ENCODE data around the gene ZDHHC7. TPM values are rescaled to one million over a fixed set of nuclear protein-coding genes. Genes with fewer than 3 reads are reported as not detected.

The ZDHHC7 gene, protein sequence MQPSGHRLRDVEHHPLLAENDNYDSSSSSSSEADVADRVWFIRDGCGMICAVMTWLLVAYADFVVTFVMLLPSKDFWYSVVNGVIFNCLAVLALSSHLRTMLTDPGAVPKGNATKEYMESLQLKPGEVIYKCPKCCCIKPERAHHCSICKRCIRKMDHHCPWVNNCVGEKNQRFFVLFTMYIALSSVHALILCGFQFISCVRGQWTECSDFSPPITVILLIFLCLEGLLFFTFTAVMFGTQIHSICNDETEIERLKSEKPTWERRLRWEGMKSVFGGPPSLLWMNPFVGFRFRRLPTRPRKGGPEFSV
- 10 to 100 TPM; 39.8 to 44.6 TPM for total RNA-seq
- polyA plus RNA-seq (2013, experiment 1 of 2) = 37.9 TPM
- polyA plus RNA-seq (2013, experiment 2 of 2) = 43.2 TPM
- 34.0 to 88.6 (median 61.1) reads per million in 172 experiments for total RNA-seq

DNA sequence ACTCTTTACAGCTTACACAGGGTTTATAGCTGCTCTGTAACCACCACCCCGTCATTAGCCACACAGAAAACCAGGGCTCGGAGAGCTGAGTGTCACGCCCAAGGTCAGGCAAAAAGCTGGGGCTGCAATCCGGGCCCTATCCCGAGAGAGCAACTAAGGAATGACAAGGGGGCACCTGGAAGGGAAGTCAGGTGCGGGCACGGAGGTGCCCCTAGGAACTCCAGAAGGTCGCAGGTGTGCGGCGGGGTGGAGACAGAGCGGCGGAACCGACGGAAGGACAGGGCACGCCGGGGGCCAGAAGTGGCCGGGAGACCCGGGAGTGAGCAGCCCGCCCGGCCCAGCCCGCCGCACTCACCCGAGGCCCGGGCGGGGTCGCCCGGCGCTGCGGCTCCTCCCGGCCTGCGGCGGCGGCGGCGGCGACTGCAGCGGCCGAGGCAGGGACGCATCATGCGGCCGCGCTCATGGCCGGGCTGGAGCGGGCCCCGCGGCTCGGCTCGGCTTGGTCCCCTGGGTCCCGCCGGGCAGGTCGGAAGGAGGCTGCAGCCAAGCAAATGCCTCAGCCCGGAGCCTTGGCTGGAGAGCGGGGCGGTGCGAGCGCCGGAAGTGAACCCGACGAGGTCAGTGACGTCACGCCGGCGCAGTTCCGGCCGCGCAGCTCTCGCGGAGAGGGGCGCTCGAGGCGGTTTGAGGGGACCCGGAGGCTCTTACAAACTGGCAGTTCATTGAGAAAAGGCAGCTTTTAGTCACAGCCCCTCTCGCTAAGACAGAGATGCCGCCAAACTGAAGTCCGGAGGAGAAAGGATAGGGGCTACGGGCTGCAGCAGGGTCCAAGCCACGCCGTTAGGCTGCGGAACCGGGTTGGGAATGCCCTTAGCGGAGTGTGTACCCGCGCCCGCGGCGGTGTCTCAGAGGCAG, at the start of gene ZDHHC7:
Gene ZDHHC7 (minus strand): TSS at position 605 of the 915 bp plus-strand sequence. CDS start 20,917 bp downstream, outside the sequence.
- intact Hi-C loops (cut with DNase I, micrococcal nuclease) = loop anchor here (1.0 to 10.0 kb wide), 8 partner anchors 15 to 896 kb away; partner anchors contain the start of genes COX4I1 (in 1 of the 2), EMC8 (in 1 of the 2) and MBTPS1 (in 1 of the 2)
- H3K27ac Mint-ChIP-seq = peak within 1 kb of the TSS; percentile 96
- no peaks in the 10 kb centered on the region for H3K9me3 ChIP-seq (ENCODE audit: control insufficient read depth in 1 of 2, insufficient read depth in 1 of 2, low read length in 2 of 2)
- peak within 1 kb of the TSS; percentile 98 for H3K4me3 ChIP-seq (ENCODE audit: low read length)
- H3K27ac ChIP-seq (ENCODE audit: low read depth in 1 of 2, low read length in 2 of 2) = peak within 1 kb of the TSS; percentile 94 to 98
- no peaks in the 10 kb centered on the region for H3K27me3 Mint-ChIP-seq
- ATAC-seq (ENCODE audit: poor library complexity) (peak; percentile 93), DNase-seq (peak; percentile 75 to 95 (median 80))
- peak within 1 kb of the TSS; percentile 99 for H3K4me3 Mint-ChIP-seq
- H3K27me3 ChIP-seq (ENCODE audit: control insufficient read depth in 1 of 2, insufficient read depth in 2 of 2, low read length in 2 of 2) = no peaks in the 10 kb centered on the region
- peaks cover 29% of the 10 kb centered on the region for H3K36me3 Mint-ChIP-seq (ENCODE audit: low read depth)
- no peaks in the 10 kb centered on the region for H3K9me3 Mint-ChIP-seq
- ChIA-PET CTCF (interaction anchor here (0.7 to 4.0 kb wide), 8 partner anchors 11 to 824 kb away, joined by 3 to 37 read pairs (median 4); partner anchors contain the start of genes KIAA0513 and TAF1C), POLR2A (interaction anchor here (1.1 to 2.8 kb wide), 9 partner anchors 16 to 93 kb away, joined by 3 to 23 read pairs (median 8); partner anchors contain the start of gene KIAA0513)
- TF ChIP-seq, protein P1, sequence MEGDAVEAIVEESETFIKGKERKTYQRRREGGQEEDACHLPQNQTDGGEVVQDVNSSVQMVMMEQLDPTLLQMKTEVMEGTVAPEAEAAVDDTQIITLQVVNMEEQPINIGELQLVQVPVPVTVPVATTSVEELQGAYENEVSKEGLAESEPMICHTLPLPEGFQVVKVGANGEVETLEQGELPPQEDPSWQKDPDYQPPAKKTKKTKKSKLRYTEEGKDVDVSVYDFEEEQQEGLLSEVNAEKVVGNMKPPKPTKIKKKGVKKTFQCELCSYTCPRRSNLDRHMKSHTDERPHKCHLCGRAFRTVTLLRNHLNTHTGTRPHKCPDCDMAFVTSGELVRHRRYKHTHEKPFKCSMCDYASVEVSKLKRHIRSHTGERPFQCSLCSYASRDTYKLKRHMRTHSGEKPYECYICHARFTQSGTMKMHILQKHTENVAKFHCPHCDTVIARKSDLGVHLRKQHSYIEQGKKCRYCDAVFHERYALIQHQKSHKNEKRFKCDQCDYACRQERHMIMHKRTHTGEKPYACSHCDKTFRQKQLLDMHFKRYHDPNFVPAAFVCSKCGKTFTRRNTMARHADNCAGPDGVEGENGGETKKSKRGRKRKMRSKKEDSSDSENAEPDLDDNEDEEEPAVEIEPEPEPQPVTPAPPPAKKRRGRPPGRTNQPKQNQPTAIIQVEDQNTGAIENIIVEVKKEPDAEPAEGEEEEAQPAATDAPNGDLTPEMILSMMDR (IDR thresholded peaks at IDR 0.05) = peak; percentile 25
- H3K36me3 ChIP-seq (ENCODE audit: insufficient read depth, low read length) = peaks cover 8% of the 10 kb centered on the region
- H3K4me1 ChIP-seq (ENCODE audit: insufficient read depth, low read length) = peaks cover 31% of the 10 kb centered on the region
- peaks cover 54% of the 10 kb centered on the region for H3K4me1 Mint-ChIP-seq (ENCODE audit: low read depth)

DNA sequence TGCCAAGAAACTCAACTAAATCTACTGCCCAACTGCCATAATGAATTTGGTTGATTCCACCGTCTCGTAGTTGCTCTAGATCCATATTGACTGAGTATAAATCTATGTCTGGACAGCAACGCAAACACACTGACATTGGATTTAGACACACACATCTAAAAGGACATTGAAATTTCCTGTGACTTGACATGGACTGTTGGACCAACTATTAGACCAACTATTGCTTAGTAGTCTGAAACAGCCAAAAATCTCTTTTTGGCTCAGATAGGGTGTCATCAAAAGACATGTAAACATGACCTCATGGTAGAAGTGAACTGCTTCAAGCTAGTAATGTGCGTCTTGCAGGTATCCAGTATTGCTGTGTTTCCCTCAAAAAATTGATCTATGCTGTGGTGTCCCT, 47.6 kb upstream of the ZDHHC7 start:
- no peak for DNase-seq
- no peaks in the 10 kb centered on the region for H3K27me3 ChIP-seq (ENCODE audit: control insufficient read depth in 1 of 2, insufficient read depth in 2 of 2, low read length in 2 of 2)
- ChIA-PET POLR2A (interaction anchor here (0.8 to 1.6 kb wide), 5 partner anchors 10 to 48 kb away, joined by 3 to 4 read pairs (median 3); partner anchors contain the start of gene ZDHHC7), CTCF (no interaction called here)
- intact Hi-C loops (cut with DNase I, micrococcal nuclease) = loop anchor here in 1 of 2 experiments (5.0 kb wide), 1 partner anchor 47 kb away; the partner anchor contains the start of gene ZDHHC7
- Mint-ChIP-seq H3K36me3 (ENCODE audit: low read depth) (no peaks in the 10 kb centered on the region), H3K27ac (peak overlapping the region; percentile 92), H3K4me1 (ENCODE audit: low read depth) (peaks cover 68% of the 10 kb centered on the region), H3K9me3 (no peaks in the 10 kb centered on the region), H3K27me3 (no peaks in the 10 kb centered on the region), H3K4me3 (no peak overlapping the region)
- TF ChIP-seq, protein P1 (IDR thresholded peaks at IDR 0.05) = no peak
- no peaks in the 10 kb centered on the region for H3K9me3 ChIP-seq (ENCODE audit: control insufficient read depth in 1 of 2, insufficient read depth in 1 of 2, low read length in 2 of 2)
- peaks cover 55% of the 10 kb centered on the region for H3K4me1 ChIP-seq (ENCODE audit: insufficient read depth, low read length)
- no peaks in the 10 kb centered on the region for H3K36me3 ChIP-seq (ENCODE audit: insufficient read depth, low read length)
- H3K27ac ChIP-seq (ENCODE audit: low read depth in 1 of 2, low read length in 2 of 2) = no peak overlapping the region
- no peak for ATAC-seq (ENCODE audit: poor library complexity)
- no peak overlapping the region for H3K4me3 ChIP-seq (ENCODE audit: low read length)

DNA sequence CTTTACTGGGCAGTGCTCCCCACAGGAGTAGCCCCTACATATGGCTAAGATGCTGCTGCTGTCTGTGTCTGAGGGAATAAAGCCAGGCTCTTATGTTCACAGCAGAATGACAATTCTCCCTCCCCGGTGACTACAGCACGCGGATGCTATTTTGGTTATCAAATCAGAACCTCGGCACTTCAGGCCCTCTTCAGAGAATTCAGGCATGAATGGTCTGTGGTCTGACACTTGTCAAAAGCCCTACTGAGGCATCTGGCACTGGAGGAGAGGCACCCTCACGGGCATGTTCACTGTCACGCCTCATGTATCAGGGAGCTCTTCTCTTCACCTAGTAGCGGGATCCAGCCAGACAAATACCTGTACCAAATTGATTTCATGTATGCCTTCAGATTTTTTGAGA, 46.6 kb upstream of the ZDHHC7 start:
- H3K27me3 ChIP-seq (ENCODE audit: control insufficient read depth in 1 of 2, insufficient read depth in 2 of 2, low read length in 2 of 2) = no peaks in the 10 kb centered on the region
- Mint-ChIP-seq H3K4me3 (peak overlapping the region; percentile 71), H3K36me3 (ENCODE audit: low read depth) (no peaks in the 10 kb centered on the region), H3K27me3 (no peaks in the 10 kb centered on the region), H3K27ac (peak overlapping the region; percentile 92), H3K4me1 (ENCODE audit: low read depth) (peaks cover 68% of the 10 kb centered on the region), H3K9me3 (no peaks in the 10 kb centered on the region)
- peaks cover 54% of the 10 kb centered on the region for H3K4me1 ChIP-seq (ENCODE audit: insufficient read depth, low read length)
- POLR2A ChIA-PET = interaction anchor here (0.7 to 1.6 kb wide), 5 partner anchors 28 to 887 kb away, joined by 3 to 4 read pairs (median 3); partner anchors contain the start of gene KIAA0513
- no peak for DNase-seq
- H3K9me3 ChIP-seq (ENCODE audit: control insufficient read depth in 1 of 2, insufficient read depth in 1 of 2, low read length in 2 of 2) = no peaks in the 10 kb centered on the region
- H3K36me3 ChIP-seq (ENCODE audit: insufficient read depth, low read length) = no peaks in the 10 kb centered on the region
- intact Hi-C loops (cut with DNase I, micrococcal nuclease) = loop anchor here in 1 of 2 experiments (2.0 to 5.0 kb wide), 2 partner anchors 27 to 46 kb away; partner anchors contain the start of gene ZDHHC7
- TF ChIP-seq, protein P1 (IDR thresholded peaks at IDR 0.05) = no peak
- no peak overlapping the region for H3K4me3 ChIP-seq (ENCODE audit: low read length)
- H3K27ac ChIP-seq (ENCODE audit: low read depth in 1 of 2, low read length in 2 of 2) = peak overlapping the region in 1 of 2 donors; percentile 53
- CTCF ChIA-PET = interaction anchor here (0.7 to 1.2 kb wide), 2 partner anchors 9 to 47 kb away, joined by 4 to 5 read pairs; partner anchors contain the start of gene ZDHHC7
- ATAC-seq (ENCODE audit: poor library complexity) = no peak

All from CD4-positive, alpha-beta T cell (primary cell).